K562 (cell line): ENCODE measurements around the gene CEP68. TPM values are rescaled to one million over a fixed set of nuclear protein-coding genes. Genes with fewer than 3 reads are reported as not detected.

ENCODE experiments used
- ETS2 ChIP-seq: IDR thresholded peaks from 2 replicates; pipeline ENCODE4 v1.6.1; 2016; ENCODE audit warnings: borderline replicate concordance, missing genetic modification characterization, mild to moderate bottlenecking, moderate library complexity, missing compliant biosample characterization; ENCODE audit not compliant: poor library complexity, severe bottlenecking
- HSF4 ChIP-seq: fragments of 250-450 bp; sonication (Bioruptor Pico); IDR thresholded peaks from 2 replicates; pipeline ENCODE4 v2.1.2; 2022; ENCODE audit warnings: mild to moderate bottlenecking, moderate library complexity, borderline replicate concordance
- JUND ChIP-seq, 2 experiments: IDR thresholded peaks; 2 replicates in 1 of 2; 3 replicates in 1 of 2; pipeline ENCODE4 v1.6.1; 2011; ENCODE audit warnings: borderline replicate concordance in 2 of 2, low read depth in 2 of 2, low read length in 2 of 2, improper control_type of control experiment in 1 of 2, missing biosample characterization in 1 of 2, missing genetic modification characterization in 1 of 2, missing genetic modification reagents in 1 of 2
- KDM4B ChIP-seq, 2 experiments: fragments of 450-650 bp in 1 of 2; sonication (generic) in 1 of 2; IDR thresholded peaks; 2 replicates each; pipeline ENCODE4 v1.6.1; 2016 to 2017; ENCODE audit warnings: borderline replicate concordance in 2 of 2, antibody characterized with exemption in 1 of 2, low read depth in 1 of 2, mild to moderate bottlenecking in 1 of 2
- L3MBTL2 ChIP-seq: fragments of 450-650 bp; IDR thresholded peaks from 2 replicates; pipeline ENCODE4 v1.6.1; 2016; ENCODE audit warnings: mild to moderate bottlenecking, moderate library complexity
- MAFK ChIP-seq: IDR thresholded peaks from 2 replicates; pipeline ENCODE4 v1.6.1; 2011; ENCODE audit warnings: low read length, improper control_type of control experiment
- SMAD3 ChIP-seq: fragments of 450-650 bp; formaldehyde crosslinking; conservative IDR thresholded peaks from 2 replicates; pipeline ENCODE4 v1.4.0; 2020; ENCODE audit warnings: mild to moderate bottlenecking
- SOX6 ChIP-seq: fragments of 450-650 bp; IDR thresholded peaks from 2 replicates; pipeline ENCODE4 v1.6.1; 2014; ENCODE audit warnings: mild to moderate bottlenecking
- STAT5A ChIP-seq: IDR thresholded peaks from 2 replicates; pipeline ENCODE4 v1.6.1; 2012; ENCODE audit warnings: low read length, inconsistent platforms, borderline replicate concordance
- TEAD1 ChIP-seq, 2 experiments: fragments of 450-650 bp in 1 of 2; sonication (generic) in 1 of 2; formaldehyde crosslinking; IDR thresholded peaks; 2 replicates each; pipeline versions ENCODE4 v1.4.0 to v1.8.0; 2020 to 2022; ENCODE audit warnings: mild to moderate bottlenecking in 2 of 2, missing genetic modification reagents in 1 of 2
- THRB ChIP-seq: fragments of 450-650 bp; formaldehyde crosslinking; conservative IDR thresholded peaks from 2 replicates; pipeline ENCODE4 v1.4.0; 2022; ENCODE audit warnings: mild to moderate bottlenecking, missing genetic modification characterization
- ZFP1 ChIP-seq: fragments of 450-650 bp; formaldehyde crosslinking; IDR thresholded peaks from 2 replicates; pipeline ENCODE4 v1.4.0; 2020; ENCODE audit warnings: mild to moderate bottlenecking, mixed read lengths
- ZNF282 ChIP-seq: sonication (generic); formaldehyde crosslinking; IDR thresholded peaks from 2 replicates; pipeline ENCODE4 v1.8.1; 2023; ENCODE audit warnings: missing genetic modification reagents
- ZNF561 ChIP-seq: fragments of 450-650 bp; formaldehyde crosslinking; conservative IDR thresholded peaks from 2 replicates; pipeline ENCODE4 v1.4.0; 2020; ENCODE audit warnings: mild to moderate bottlenecking, moderate library complexity
- polyA plus RNA-seq, 8 experiments: library from polyadenylated mRNA; depleted of rRNA in 4 of 8; stranded (reverse) in 5 of 8; unstranded in 3 of 8; fragments of >200 nt; fragmentation: Nextera tagmentation in 2 of 8; fragmentation: Illumina TruSeq in 1 of 8; extraction: Ambion mirVana in 2 of 8; extraction: Trizol in 1 of 8; gene quantifications; 2 replicates each; pipeline versions ENCODE4 v1.2.1 to v1.2.3, GENCODE V29; 2011 to 2014; ENCODE audit warnings: inconsistent platforms in 1 of 8, missing spikeins in 1 of 8
- total RNA-seq, 7 experiments: library from RNA; depleted of rRNA in 6 of 7; stranded (reverse); fragments of >200 nt in 6 of 7; fragmentation: Illumina TruSeq in 2 of 7; extraction: Trizol in 2 of 7; gene quantifications; 2 replicates each; pipeline versions ENCODE4 v1.2.1 to v1.2.3, GENCODE V29; 2011 to 2021; ENCODE audit warnings: low replicate concordance in 1 of 7
- TF ChIP-seq, protein P1 (sequence below): IDR thresholded peaks from 2 replicates; pipeline ENCODE4 v1.6.1; 2012; ENCODE audit warnings: low read depth, low read length, improper control_type of control experiment, borderline replicate concordance
- TF ChIP-seq, protein P2 (sequence below): fragments of 450-650 bp; IDR thresholded peaks from 2 replicates; pipeline ENCODE4 v1.6.1; 2017; ENCODE audit warnings: antibody characterized with exemption, mild to moderate bottlenecking

Gene CEP68
- total and polyA plus RNA-seq, 9 of the 15 experiments (the other 6 are each of a cell fraction or from before 2014, with no cell fraction given) = 1.4 to 8.5 (median 5.2) TPM

GRCh38 chr2:65021709-65022108, 34.5 kb upstream of the CEP68 start (continued):
- TF ChIP-seq JUND (IDR thresholded peaks at IDR 0.05; ENCODE audit: borderline replicate concordance, low read depth, low read length) (peak; percentile 75; the same call in 1 of the 2 replicates), JUND (tag; IDR thresholded peaks at IDR 0.05; ENCODE audit: borderline replicate concordance, low read depth, low read length) (peak; percentile 62; the same call in 2 of the 3 replicates), ZFP1 (no peak), STAT5A (peak; percentile 84), HSF4 (CRISPR knock-in tag) (no peak), SMAD3 (no peak), ZNF561 (CRISPR knock-in tag) (no peak), THRB (no peak), ZNF282 (CRISPR knock-in tag) (no peak), MAFK (peak; percentile 69), L3MBTL2 (peak; percentile 59), ETS2 (tag) (no peak), KDM4B (IDR thresholded peaks at IDR 0.05; ENCODE audit: borderline replicate concordance in 2 of 2, low read depth in 1 of 2) (no peak), TEAD1 (CRISPR knock-in tag; IDR thresholded peaks at IDR 0.05) (peak in 1 of 2 experiments; percentile 82; a peak in 2 of 4 replicates), SOX6 (peak; percentile 99)
- TF ChIP-seq, protein P1, sequence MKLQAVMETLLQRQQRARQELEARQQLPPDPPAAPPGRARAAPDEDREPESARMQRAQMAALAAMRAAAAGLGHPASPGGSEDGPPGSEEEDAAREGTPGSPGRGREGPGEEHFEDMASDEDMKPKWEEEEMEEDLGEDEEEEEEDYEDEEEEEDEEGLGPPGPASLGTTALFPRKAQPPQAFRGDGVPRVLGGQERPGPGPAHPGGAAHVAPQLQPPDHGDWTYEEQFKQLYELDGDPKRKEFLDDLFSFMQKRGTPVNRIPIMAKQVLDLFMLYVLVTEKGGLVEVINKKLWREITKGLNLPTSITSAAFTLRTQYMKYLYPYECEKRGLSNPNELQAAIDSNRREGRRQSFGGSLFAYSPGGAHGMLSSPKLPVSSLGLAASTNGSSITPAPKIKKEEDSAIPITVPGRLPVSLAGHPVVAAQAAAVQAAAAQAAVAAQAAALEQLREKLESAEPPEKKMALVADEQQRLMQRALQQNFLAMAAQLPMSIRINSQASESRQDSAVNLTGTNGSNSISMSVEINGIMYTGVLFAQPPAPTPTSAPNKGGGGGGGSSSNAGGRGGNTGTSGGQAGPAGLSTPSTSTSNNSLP = peak; percentile 88; the same call in 1 of the 2 replicates
- TF ChIP-seq, protein P2, sequence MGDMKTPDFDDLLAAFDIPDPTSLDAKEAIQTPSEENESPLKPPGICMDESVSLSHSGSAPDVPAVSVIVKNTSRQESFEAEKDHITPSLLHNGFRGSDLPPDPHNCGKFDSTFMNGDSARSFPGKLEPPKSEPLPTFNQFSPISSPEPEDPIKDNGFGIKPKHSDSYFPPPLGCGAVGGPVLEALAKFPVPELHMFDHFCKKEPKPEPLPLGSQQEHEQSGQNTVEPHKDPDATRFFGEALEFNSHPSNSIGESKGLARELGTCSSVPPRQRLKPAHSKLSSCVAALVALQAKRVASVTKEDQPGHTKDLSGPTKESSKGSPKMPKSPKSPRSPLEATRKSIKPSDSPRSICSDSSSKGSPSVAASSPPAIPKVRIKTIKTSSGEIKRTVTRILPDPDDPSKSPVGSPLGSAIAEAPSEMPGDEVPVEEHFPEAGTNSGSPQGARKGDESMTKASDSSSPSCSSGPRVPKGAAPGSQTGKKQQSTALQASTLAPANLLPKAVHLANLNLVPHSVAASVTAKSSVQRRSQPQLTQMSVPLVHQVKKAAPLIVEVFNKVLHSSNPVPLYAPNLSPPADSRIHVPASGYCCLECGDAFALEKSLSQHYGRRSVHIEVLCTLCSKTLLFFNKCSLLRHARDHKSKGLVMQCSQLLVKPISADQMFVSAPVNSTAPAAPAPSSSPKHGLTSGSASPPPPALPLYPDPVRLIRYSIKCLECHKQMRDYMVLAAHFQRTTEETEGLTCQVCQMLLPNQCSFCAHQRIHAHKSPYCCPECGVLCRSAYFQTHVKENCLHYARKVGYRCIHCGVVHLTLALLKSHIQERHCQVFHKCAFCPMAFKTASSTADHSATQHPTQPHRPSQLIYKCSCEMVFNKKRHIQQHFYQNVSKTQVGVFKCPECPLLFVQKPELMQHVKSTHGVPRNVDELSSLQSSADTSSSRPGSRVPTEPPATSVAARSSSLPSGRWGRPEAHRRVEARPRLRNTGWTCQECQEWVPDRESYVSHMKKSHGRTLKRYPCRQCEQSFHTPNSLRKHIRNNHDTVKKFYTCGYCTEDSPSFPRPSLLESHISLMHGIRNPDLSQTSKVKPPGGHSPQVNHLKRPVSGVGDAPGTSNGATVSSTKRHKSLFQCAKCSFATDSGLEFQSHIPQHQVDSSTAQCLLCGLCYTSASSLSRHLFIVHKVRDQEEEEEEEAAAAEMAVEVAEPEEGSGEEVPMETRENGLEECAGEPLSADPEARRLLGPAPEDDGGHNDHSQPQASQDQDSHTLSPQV = 0 out of 2 replicates have a peak, but pooled peaks have one; percentile 65
